Measurements from ENCODE around the gene CDK4. TPM values are rescaled to one million over a fixed set of nuclear protein-coding genes. Genes with fewer than 3 reads are reported as not detected.

Gene CDK4
- total and polyA plus RNA-seq, 8 donors, result 26.3 to 113 (median 50.5) TPM

- peak within 1 kb of the TSS; percentile 92 to 96 (median 93) for H3K27ac ChIP-seq
- peaks cover 15 to 27% (median 24%) of the 10 kb centered on the region in 4 donors for H3K4me1 ChIP-seq
- H3K36me3 ChIP-seq, result peaks cover 0 to 44% (median 37%) of the 10 kb centered on the region in 4 donors
- H3K4me3 ChIP-seq, result peak within 1 kb of the TSS; percentile 57 to 95 (median 76)
- DNase-seq, result peak; percentile 70 to 83
- H3K27me3 ChIP-seq, result peaks cover 0 to under 1% (median under 1%) of the 10 kb centered on the region in 3 donors
- no peaks in the 10 kb centered on the region for H3K9me3 ChIP-seq
- WGBS, 5 donors, result 1 to 3% (median 2%) methylated on average over 33 to 67 of the region's 67 CpGs
- TF ChIP-seq CTCF (IDR thresholded peaks at IDR 0.05) (no peak), EP300 (IDR thresholded peaks at IDR 0.05) (no peak), POLR2AphosphoS5 (IDR thresholded peaks at IDR 0.05) (no peak), POLR2A (IDR thresholded peaks at IDR 0.05) (no peak)
- intact Hi-C loops (cut with DNase I; ENCODE audit: low total_unique reads), result no loop called here
These were observed 20.6 kb upstream of the CDK4 start, which contains the start of gene EEF1AKMT3 for GRCh38 chr12:57772429-57773322. EEF1AKMT3 (plus strand) TSS chr12:57772614; CDS start chr12:57772725, 111 bp downstream.

GRCh38 chr12:57771873-57772428 lies 19.8 kb upstream of the CDK4 start, which contains the start of gene METTL1:
METTL1 (minus strand) TSS chr12:57772105; CDS start chr12:57772083, 22 bp downstream.
- Histone ChIP-seq H3K27me3 (peaks cover 0 to 8% (median 8%) of the 10 kb centered on the region in 3 donors), H3K9me3 (no peaks in the 10 kb centered on the region), H3K36me3 (peaks cover 0 to 44% (median 37%) of the 10 kb centered on the region in 4 donors), H3K4me1 (peaks cover 17 to 29% (median 28%) of the 10 kb centered on the region in 4 donors), H3K4me3 (peak within 1 kb of the TSS; percentile 57 to 95 (median 76)), H3K27ac (peak within 1 kb of the TSS; percentile 92 to 96 (median 93))
- peak; percentile 95 to 99 for DNase-seq
- TF ChIP-seq POLR2A (IDR thresholded peaks at IDR 0.05) (no peak), POLR2AphosphoS5 (IDR thresholded peaks at IDR 0.05) (peak; percentile 41 to 92 (median 62))
- intact Hi-C loops (cut with DNase I; ENCODE audit: low total_unique reads), result no loop called here
- WGBS, 5 donors, result 0 to 1% (median 0%) methylated on average over 24 to 28 of the region's 28 CpGs

- Histone ChIP-seq H3K4me1 (peaks cover 23 to 35% (median 34%) of the 10 kb centered on the region in 4 donors), H3K27me3 (peaks cover 0 to 14% (median 14%) of the 10 kb centered on the region in 3 donors), H3K27ac (peak overlapping the region; percentile 92 to 96 (median 93)), H3K4me3 (peak overlapping the region; percentile 57 to 95 (median 76)), H3K36me3 (peaks cover 0 to 44% (median 37%) of the 10 kb centered on the region in 4 donors), H3K9me3 (no peaks in the 10 kb centered on the region)
- 1 to 2% (median 2%) methylated on average over 16 of the region's 16 CpGs for WGBS, 5 donors
- peak; percentile 81 to 97 for DNase-seq
- TF ChIP-seq POLR2AphosphoS5 (IDR thresholded peaks at IDR 0.05), result no peak
- TF ChIP-seq POLR2A (IDR thresholded peaks at IDR 0.05), result no peak
- no peak for TF ChIP-seq EP300 (IDR thresholded peaks at IDR 0.05)
- no peak for TF ChIP-seq CTCF (IDR thresholded peaks at IDR 0.05)
- intact Hi-C loops (cut with DNase I; ENCODE audit: low total_unique reads), result no loop called here
These were observed 19.2 kb upstream of the CDK4 start for GRCh38 chr12:57771236-57771872.

GRCh38 chr12:57770734-57771133 lies 18.6 kb upstream of the CDK4 start:
- intact Hi-C loops (cut with DNase I; ENCODE audit: low total_unique reads), result no loop called here
- peak overlapping the region in 1 of 5 donors; percentile 92 for H3K27ac ChIP-seq
- 77 to 93% (median 88%) methylated on average over 3 to 4 of the region's 4 CpGs for WGBS, 5 donors

More at GRCh38 chr12:57770734-57771133, 18.6 kb upstream of the CDK4 start:
- TF ChIP-seq POLR2A (IDR thresholded peaks at IDR 0.05) (no peak), CTCF (IDR thresholded peaks at IDR 0.05) (no peak), EP300 (IDR thresholded peaks at IDR 0.05) (no peak), POLR2AphosphoS5 (IDR thresholded peaks at IDR 0.05) (no peak)
- peaks cover under 1 to 20% (median 20%) of the 10 kb centered on the region in 3 donors for H3K27me3 ChIP-seq
- peaks cover 29 to 41% (median 40%) of the 10 kb centered on the region in 4 donors for H3K4me1 ChIP-seq
- peaks cover 0 to 38% (median 31%) of the 10 kb centered on the region in 4 donors for H3K36me3 ChIP-seq
- DNase-seq, result peak in 1 of 2 donors; percentile 23
- peak overlapping the region in 2 of 4 donors; percentile 71 to 80 for H3K4me3 ChIP-seq
- no peaks in the 10 kb centered on the region for H3K9me3 ChIP-seq

Data from stomach (tissue), 9 donors.